GM12878 (cell line): ENCODE data around the gene CXCL9. TPM values are rescaled to one million over a fixed set of nuclear protein-coding genes. Genes with fewer than 3 reads are reported as not detected.

ENCODE experiments used
- ATAC-seq: fragments of 200-7000 bp; cut with Tn5 transposase; 3 replicates; pipeline ENCODE4 v1.9.1; 2020; ENCODE audit warnings: mild to moderate bottlenecking, moderate library complexity
- BruUV-seq: library from RNA; stranded (reverse); fragments of 400-500 nt; replicated peaks from 2 replicates; lab custom pipeline; 2021; lab: Mats Ljungman, UMichigan
- CTCF ChIA-PET: fragments of 300-600 bp; sonication (Branson Sonifier 250); formaldehyde crosslinking; extraction: SDS; loops from one replicate; lab custom pipeline; 2021; ENCODE audit warnings: inconsistent platforms; lab: Yijun Ruan, JAX
- POLR2A ChIA-PET: fragments of 350-600 bp; formaldehyde crosslinking; extraction: SDS; loops from one replicate; lab custom pipeline; 2021; ENCODE audit warnings: inconsistent platforms; lab: Charles Lee
- RAD21 ChIA-PET: fragments of 300-600 bp; sonication (Branson Sonifier 250); formaldehyde crosslinking; loops from one replicate; lab custom pipeline; 2023; ENCODE audit warnings: antibody characterized with exemption; ENCODE audit not compliant: unreplicated experiment; lab: Charles Lee
- SMC1A ChIA-PET: fragments of 300-600 bp; sonication (Branson Sonifier 250); formaldehyde crosslinking; loops from one replicate; lab custom pipeline; 2023; ENCODE audit not compliant: unreplicated experiment, uncharacterized antibody; lab: Charles Lee
- DNase-seq: peaks from one replicate; pipeline ENCODE4 v3.0.0-alpha.2; 2011; ENCODE audit warnings: low read depth, low spot score
- FAIRE-seq: peaks from 3 replicates; lab custom pipeline; 2011; peaks lifted over from hg19 to GRCh38; lab: Jason Lieb, UNC
- H2AFZ ChIP-seq: 2 replicates; pipeline ENCODE4 v1.6.0; 2011; ENCODE audit warnings: low read depth, low read length, control low read depth; ENCODE audit not compliant: control insufficient read depth
- H3K27ac ChIP-seq: 2 replicates; pipeline ENCODE4 v1.5.1; 2011; ENCODE audit warnings: control low read depth; ENCODE audit not compliant: control insufficient read depth, insufficient read depth
- H3K27me3 ChIP-seq, 2 experiments: replicated peaks in 1 of 2; 2 replicates each; pipeline versions ENCODE4 v1.6.0 to v1.6.1; 2011; ENCODE audit warnings: low read length in 1 of 2; ENCODE audit not compliant: control insufficient read depth in 2 of 2, insufficient read depth in 2 of 2
- H3K36me3 ChIP-seq, 2 experiments: 2 replicates each; pipeline ENCODE4 v1.5.1; 2011; ENCODE audit warnings: low read length in 1 of 2; ENCODE audit not compliant: control insufficient read depth in 2 of 2, insufficient read depth in 2 of 2
- H3K4me1 ChIP-seq: 2 replicates; pipeline ENCODE4 v1.6.1; 2011; ENCODE audit warnings: mild to moderate bottlenecking, low read length, moderate library complexity, mixed read lengths; ENCODE audit not compliant: control insufficient read depth, insufficient read depth
- H3K4me2 ChIP-seq: 2 replicates; pipeline ENCODE4 v1.6.0; 2011; ENCODE audit warnings: control low read depth; ENCODE audit not compliant: control insufficient read depth, insufficient read depth
- H3K4me3 ChIP-seq: fragments of 200-600 bp; sonication (generic); 2 replicates; pipeline ENCODE4 v1.5.1; 2016
- H3K79me2 ChIP-seq: 2 replicates; pipeline ENCODE4 v1.6.0; 2011; ENCODE audit warnings: low read length; ENCODE audit not compliant: control insufficient read depth, insufficient read depth
- H3K9ac ChIP-seq: 2 replicates; pipeline ENCODE4 v1.8.0; 2011; ENCODE audit warnings: low read length, control low read depth, mixed read lengths; ENCODE audit not compliant: control insufficient read depth, insufficient read depth
- H3K9me3 ChIP-seq: replicated peaks from 3 replicates; pipeline ENCODE4 v1.5.1; 2011; ENCODE audit warnings: mild to moderate bottlenecking, low read length; ENCODE audit not compliant: control insufficient read depth, insufficient read depth
- H4K20me1 ChIP-seq: 2 replicates; pipeline ENCODE4 v1.6.0; 2011; ENCODE audit not compliant: control insufficient read depth, insufficient read depth
- BCL11A ChIP-seq: IDR thresholded peaks from 2 replicates; pipeline ENCODE4 v1.6.1; 2011; ENCODE audit warnings: low read depth, low read length
- CBX5 ChIP-seq: sonication (generic); IDR thresholded peaks from 2 replicates; pipeline ENCODE4 v1.6.1; 2016; ENCODE audit warnings: low read depth, moderate library complexity, mild to moderate bottlenecking, inconsistent platforms
- CREM ChIP-seq: IDR thresholded peaks from 2 replicates; pipeline ENCODE4 v1.6.1; 2014; ENCODE audit warnings: antibody characterized with exemption, low read depth
- EZH2 ChIP-seq: IDR thresholded peaks from 2 replicates; pipeline ENCODE4 v1.6.1; 2012; ENCODE audit warnings: low read depth, mild to moderate bottlenecking, control low read depth, inconsistent platforms, low read length, borderline replicate concordance; ENCODE audit not compliant: control insufficient read depth
- GABPA ChIP-seq: IDR thresholded peaks from 2 replicates; pipeline ENCODE4 v1.6.1; 2014; ENCODE audit warnings: antibody characterized with exemption, low read depth, mild to moderate bottlenecking, inconsistent platforms
- JUND ChIP-seq: IDR thresholded peaks from 2 replicates; pipeline ENCODE4 v1.6.1; 2012; ENCODE audit warnings: low read depth, mild to moderate bottlenecking, low read length, improper control_type of control experiment, moderate library complexity
- NBN ChIP-seq: fragments of 450-650 bp; IDR thresholded peaks from 2 replicates; pipeline ENCODE4 v1.6.1; 2016
- NR2C1 ChIP-seq: fragments of 450-650 bp; IDR thresholded peaks from 2 replicates; pipeline ENCODE4 v1.6.1; 2017; ENCODE audit warnings: antibody characterized with exemption, mild to moderate bottlenecking, moderate library complexity
- POLR2AphosphoS2 ChIP-seq: IDR thresholded peaks from 2 replicates; pipeline ENCODE4 v1.6.1; 2011; ENCODE audit warnings: low read depth, mild to moderate bottlenecking, low read length, improper control_type of control experiment, moderate library complexity
- SIN3A ChIP-seq: IDR thresholded peaks from 2 replicates; pipeline ENCODE4 v1.6.1; 2012; ENCODE audit warnings: low read depth, low read length, improper control_type of control experiment
- SREBF1 ChIP-seq: IDR thresholded peaks from 2 replicates; pipeline ENCODE4 v1.6.1; 2012; ENCODE audit warnings: mild to moderate bottlenecking, low read length
- TAF1 ChIP-seq: IDR thresholded peaks from 2 replicates; pipeline ENCODE4 v1.6.1; 2011; ENCODE audit warnings: mild to moderate bottlenecking, low read depth, low read length, borderline replicate concordance
- ZBED1 ChIP-seq: IDR thresholded peaks from 2 replicates; pipeline ENCODE4 v1.6.1; 2016; ENCODE audit warnings: borderline replicate concordance
- ZBTB4 ChIP-seq: fragments of 450-650 bp; formaldehyde crosslinking; IDR thresholded peaks from 2 replicates; pipeline ENCODE4 v1.4.0; 2022; ENCODE audit warnings: mild to moderate bottlenecking, moderate library complexity
- ZNF207 ChIP-seq: fragments of 450-650 bp; IDR thresholded peaks from 2 replicates; pipeline ENCODE4 v1.6.1; 2014; ENCODE audit warnings: antibody characterized with exemption, mild to moderate bottlenecking, borderline replicate concordance
- WGBS: methylation state at CpG from one replicate; pipeline ENCODE4 v1.1.6; 2016; ENCODE audit warnings: low lambda C conversion rate; ENCODE audit not compliant: insufficient replicate concordance, insufficient coverage; ENCODE audit errors: missing lambda C conversion rate; 5-methylcytosine and 5-hydroxymethylcytosine counted together
- in situ Hi-C: fragments of 300-500 bp; cut with MboI; formaldehyde crosslinking; loops from 9 replicates; pipeline ENCODE4 v1.14.3; 2018; ENCODE audit warnings: mixed read lengths
- intact Hi-C: fragments of 100-400 bp; cut with micrococcal nuclease; formaldehyde crosslinking; loops from one replicate; pipeline ENCODE4 v1.14.2; 2022; ENCODE audit not compliant: unreplicated experiment
- polyA plus RNA-seq, 11 experiments: library from polyadenylated mRNA; depleted of rRNA in 4 of 11; unstranded in 6 of 11; stranded (reverse) in 5 of 11; fragments of >200 nt; fragmentation: Nextera tagmentation in 4 of 11; fragmentation: Illumina TruSeq in 1 of 11; extraction: Ambion mirVana in 4 of 11; extraction: Trizol in 1 of 11; gene quantifications; 1 replicate in 1 of 11; 2 replicates in 10 of 11; pipeline versions ENCODE4 v1.2.1 to v1.2.3, GENCODE V29; 2011 to 2016; ENCODE audit warnings: inconsistent platforms in 2 of 11, missing spikeins in 2 of 11, low read depth in 1 of 11
- total RNA-seq, 4 experiments: library from RNA; depleted of rRNA in 3 of 4; stranded (reverse); fragments of >200 nt in 3 of 4; fragmentation: Illumina TruSeq in 1 of 4; extraction: Trizol in 1 of 4; gene quantifications; 2 replicates each; pipeline versions ENCODE4 v1.2.1 to v1.2.3, GENCODE V29; 2013 to 2021
- TF ChIP-seq, protein P1 (sequence below): IDR thresholded peaks from 2 replicates; pipeline ENCODE4 v1.6.1; 2012; ENCODE audit warnings: low read length, inconsistent platforms
- TF ChIP-seq, protein P2 (sequence below): fragments of 450-650 bp; IDR thresholded peaks from 2 replicates; pipeline ENCODE4 v1.6.1; 2017; ENCODE audit warnings: borderline replicate concordance
- TF ChIP-seq, protein P3 (sequence below): fragments of 450-650 bp; IDR thresholded peaks from 2 replicates; pipeline ENCODE4 v1.6.1; 2017; ENCODE audit warnings: mild to moderate bottlenecking, low read depth, inconsistent platforms; ENCODE audit not compliant: poor library complexity, severe bottlenecking

The CXCL9 gene
- total and polyA plus RNA-seq, 10 of the 15 experiments (the other 5 are each of a cell fraction or from before 2014, with no cell fraction given): 0.03 to 0.46 (median 0.22) TPM; not detected in 1

DNA sequence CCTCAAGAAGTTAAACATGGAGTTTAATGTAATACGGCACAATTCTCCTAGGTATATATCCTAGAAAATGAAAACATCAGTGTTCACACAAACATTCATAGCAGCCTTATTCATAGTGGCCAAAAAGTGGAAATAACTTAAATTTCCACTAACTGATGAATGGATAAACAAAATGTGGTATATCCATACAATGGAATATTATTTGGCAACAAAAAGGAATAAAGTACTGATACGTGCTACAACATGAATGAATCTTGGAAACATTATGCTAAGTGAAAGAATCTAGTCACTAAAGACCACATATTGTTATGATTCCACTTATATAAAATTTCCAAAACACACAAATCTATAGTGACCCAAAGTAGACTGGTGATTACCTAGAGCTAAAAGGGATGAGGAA, 31.1 kb downstream of the CXCL9 start:
- POLR2A ChIA-PET: no interaction called here
- no peak for FAIRE-seq
- 95% methylated on average over 2 of the region's 2 CpGs for WGBS

More for the DNA sequence above, 31.1 kb downstream of the CXCL9 start:
- Histone ChIP-seq H3K4me1 (no peaks in the 10 kb centered on the region), H3K9me3 (no peaks in the 10 kb centered on the region), H3K36me3 (peaks cover 2 to 39% of the 10 kb centered on the region in 2 experiments), H3K9ac (no peak overlapping the region), H3K4me2 (no peak overlapping the region), H3K27me3 (no peaks in the 10 kb centered on the region), H3K27ac (no peak overlapping the region), H2AFZ (no peak overlapping the region), H3K79me2 (no peaks in the 10 kb centered on the region), H4K20me1 (no peaks in the 10 kb centered on the region), H3K4me3 (no peak overlapping the region)
- ATAC-seq (no peak), DNase-seq (no peak)
- CTCF ChIA-PET: no interaction called here
- intact Hi-C loops (no loop called here), in situ Hi-C loops (no loop called here)
- RAD21 ChIA-PET: no interaction called here
- no TSS peak for BruUV-seq
- SMC1A ChIA-PET: no interaction called here
- TF ChIP-seq ZNF207 (no peak), TAF1 (no peak), SREBF1 (no peak), NR2C1 (no peak), CREM (no peak), ZBED1 (no peak), GABPA (no peak), EZH2 (no peak), BCL11A (no peak), CBX5 (no peak), JUND (no peak), NBN (no peak), ZBTB4 (CRISPR knock-in tag) (no peak), POLR2AphosphoS2 (no peak), SIN3A (no peak)
- TF ChIP-seq, protein P1, sequence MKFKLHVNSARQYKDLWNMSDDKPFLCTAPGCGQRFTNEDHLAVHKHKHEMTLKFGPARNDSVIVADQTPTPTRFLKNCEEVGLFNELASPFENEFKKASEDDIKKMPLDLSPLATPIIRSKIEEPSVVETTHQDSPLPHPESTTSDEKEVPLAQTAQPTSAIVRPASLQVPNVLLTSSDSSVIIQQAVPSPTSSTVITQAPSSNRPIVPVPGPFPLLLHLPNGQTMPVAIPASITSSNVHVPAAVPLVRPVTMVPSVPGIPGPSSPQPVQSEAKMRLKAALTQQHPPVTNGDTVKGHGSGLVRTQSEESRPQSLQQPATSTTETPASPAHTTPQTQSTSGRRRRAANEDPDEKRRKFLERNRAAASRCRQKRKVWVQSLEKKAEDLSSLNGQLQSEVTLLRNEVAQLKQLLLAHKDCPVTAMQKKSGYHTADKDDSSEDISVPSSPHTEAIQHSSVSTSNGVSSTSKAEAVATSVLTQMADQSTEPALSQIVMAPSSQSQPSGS: no peak
- TF ChIP-seq, protein P2, sequence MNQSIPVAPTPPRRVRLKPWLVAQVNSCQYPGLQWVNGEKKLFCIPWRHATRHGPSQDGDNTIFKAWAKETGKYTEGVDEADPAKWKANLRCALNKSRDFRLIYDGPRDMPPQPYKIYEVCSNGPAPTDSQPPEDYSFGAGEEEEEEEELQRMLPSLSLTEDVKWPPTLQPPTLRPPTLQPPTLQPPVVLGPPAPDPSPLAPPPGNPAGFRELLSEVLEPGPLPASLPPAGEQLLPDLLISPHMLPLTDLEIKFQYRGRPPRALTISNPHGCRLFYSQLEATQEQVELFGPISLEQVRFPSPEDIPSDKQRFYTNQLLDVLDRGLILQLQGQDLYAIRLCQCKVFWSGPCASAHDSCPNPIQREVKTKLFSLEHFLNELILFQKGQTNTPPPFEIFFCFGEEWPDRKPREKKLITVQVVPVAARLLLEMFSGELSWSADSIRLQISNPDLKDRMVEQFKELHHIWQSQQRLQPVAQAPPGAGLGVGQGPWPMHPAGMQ: no peak
- TF ChIP-seq, protein P3, sequence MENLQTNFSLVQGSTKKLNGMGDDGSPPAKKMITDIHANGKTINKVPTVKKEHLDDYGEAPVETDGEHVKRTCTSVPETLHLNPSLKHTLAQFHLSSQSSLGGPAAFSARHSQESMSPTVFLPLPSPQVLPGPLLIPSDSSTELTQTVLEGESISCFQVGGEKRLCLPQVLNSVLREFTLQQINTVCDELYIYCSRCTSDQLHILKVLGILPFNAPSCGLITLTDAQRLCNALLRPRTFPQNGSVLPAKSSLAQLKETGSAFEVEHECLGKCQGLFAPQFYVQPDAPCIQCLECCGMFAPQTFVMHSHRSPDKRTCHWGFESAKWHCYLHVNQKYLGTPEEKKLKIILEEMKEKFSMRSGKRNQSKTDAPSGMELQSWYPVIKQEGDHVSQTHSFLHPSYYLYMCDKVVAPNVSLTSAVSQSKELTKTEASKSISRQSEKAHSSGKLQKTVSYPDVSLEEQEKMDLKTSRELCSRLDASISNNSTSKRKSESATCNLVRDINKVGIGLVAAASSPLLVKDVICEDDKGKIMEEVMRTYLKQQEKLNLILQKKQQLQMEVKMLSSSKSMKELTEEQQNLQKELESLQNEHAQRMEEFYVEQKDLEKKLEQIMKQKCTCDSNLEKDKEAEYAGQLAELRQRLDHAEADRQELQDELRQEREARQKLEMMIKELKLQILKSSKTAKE: no peak
